Sigmoid colon (tissue), 3 donors: ENCODE data around the gene IMPG1.

Experiments
- POLR2A ChIP-seq, 2 donors: fragments of 450-650 bp; IDR thresholded peaks; one replicate each; pipeline ENCODE4 v1.6.1; 2016; ENCODE audit warnings: antibody characterized with exemption in 2 of 2, mild to moderate bottlenecking in 2 of 2, moderate library complexity in 2 of 2
- TF ChIP-seq, protein P1 (sequence below), 4 experiments: fragments of 450-650 bp in 3 of 4; fragments of 200-600 bp in 1 of 4; IDR thresholded peaks; one replicate each; pipeline ENCODE4 v1.5.1; 2016 to 2019; ENCODE audit warnings: antibody characterized with exemption in 4 of 4, mild to moderate bottlenecking in 3 of 4, moderate library complexity in 2 of 4

DNA sequence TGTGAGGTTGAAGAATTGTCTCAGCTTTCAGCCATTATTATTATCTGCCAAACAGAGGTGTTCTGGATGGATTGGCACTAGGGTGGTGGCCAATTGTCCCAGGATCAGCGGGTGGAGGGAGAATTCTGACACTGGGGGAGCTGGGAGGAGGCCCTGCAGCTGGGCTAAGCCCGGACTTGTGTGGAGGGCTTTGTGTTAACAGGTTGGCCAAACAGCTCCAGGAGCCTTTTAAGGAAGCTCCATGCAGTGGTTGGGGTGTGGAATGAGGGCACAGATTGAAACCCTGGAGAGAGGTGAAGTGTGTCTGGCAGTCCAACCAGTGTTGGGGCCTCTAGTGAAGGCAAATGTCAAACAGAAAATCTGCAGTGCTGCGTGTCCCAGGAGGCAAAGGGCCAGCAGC is 135.8 kb downstream of the IMPG1 start:
- TF ChIP-seq, protein P1, sequence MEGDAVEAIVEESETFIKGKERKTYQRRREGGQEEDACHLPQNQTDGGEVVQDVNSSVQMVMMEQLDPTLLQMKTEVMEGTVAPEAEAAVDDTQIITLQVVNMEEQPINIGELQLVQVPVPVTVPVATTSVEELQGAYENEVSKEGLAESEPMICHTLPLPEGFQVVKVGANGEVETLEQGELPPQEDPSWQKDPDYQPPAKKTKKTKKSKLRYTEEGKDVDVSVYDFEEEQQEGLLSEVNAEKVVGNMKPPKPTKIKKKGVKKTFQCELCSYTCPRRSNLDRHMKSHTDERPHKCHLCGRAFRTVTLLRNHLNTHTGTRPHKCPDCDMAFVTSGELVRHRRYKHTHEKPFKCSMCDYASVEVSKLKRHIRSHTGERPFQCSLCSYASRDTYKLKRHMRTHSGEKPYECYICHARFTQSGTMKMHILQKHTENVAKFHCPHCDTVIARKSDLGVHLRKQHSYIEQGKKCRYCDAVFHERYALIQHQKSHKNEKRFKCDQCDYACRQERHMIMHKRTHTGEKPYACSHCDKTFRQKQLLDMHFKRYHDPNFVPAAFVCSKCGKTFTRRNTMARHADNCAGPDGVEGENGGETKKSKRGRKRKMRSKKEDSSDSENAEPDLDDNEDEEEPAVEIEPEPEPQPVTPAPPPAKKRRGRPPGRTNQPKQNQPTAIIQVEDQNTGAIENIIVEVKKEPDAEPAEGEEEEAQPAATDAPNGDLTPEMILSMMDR (IDR thresholded peaks at IDR 0.05): no peak
- no peak for TF ChIP-seq POLR2A (IDR thresholded peaks at IDR 0.05)
